ENCODE data around the gene PRRC2C.

DNA sequence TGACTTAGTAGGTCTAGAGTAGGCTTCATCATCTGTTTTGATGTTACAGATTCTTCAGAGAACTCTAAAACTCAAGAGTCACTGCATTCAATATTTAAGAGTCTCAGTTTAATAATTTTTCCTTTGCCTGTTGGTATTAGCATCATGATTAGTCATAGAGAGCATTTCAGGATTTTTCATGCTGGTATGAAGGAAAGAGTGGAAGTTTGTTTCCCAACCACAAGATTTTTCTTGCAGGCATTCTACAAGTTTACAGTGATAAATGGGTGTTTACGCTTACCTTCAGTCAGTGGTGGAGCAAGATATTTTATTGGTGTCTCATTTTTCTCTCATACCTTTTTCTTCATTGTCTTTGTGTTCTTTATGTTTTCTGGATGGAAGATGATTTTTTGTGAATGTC, 78.3 kb downstream of the PRRC2C start:
- TF ChIP-seq, protein P1, sequence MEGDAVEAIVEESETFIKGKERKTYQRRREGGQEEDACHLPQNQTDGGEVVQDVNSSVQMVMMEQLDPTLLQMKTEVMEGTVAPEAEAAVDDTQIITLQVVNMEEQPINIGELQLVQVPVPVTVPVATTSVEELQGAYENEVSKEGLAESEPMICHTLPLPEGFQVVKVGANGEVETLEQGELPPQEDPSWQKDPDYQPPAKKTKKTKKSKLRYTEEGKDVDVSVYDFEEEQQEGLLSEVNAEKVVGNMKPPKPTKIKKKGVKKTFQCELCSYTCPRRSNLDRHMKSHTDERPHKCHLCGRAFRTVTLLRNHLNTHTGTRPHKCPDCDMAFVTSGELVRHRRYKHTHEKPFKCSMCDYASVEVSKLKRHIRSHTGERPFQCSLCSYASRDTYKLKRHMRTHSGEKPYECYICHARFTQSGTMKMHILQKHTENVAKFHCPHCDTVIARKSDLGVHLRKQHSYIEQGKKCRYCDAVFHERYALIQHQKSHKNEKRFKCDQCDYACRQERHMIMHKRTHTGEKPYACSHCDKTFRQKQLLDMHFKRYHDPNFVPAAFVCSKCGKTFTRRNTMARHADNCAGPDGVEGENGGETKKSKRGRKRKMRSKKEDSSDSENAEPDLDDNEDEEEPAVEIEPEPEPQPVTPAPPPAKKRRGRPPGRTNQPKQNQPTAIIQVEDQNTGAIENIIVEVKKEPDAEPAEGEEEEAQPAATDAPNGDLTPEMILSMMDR (conservative IDR thresholded peaks at IDR 0.05; ENCODE audit: low read depth, low read length): no peak
- TF ChIP-seq EZH2 (IDR thresholded peaks at IDR 0.05; ENCODE audit: low read length, unreplicated experiment): no peak

Measured in PC-3 (cell line).